PC-3 (cell line): Measurements from ENCODE around the gene MACO1.

Experiments used
- CTCF ChIP-seq: fragments of 300-600 bp; sonication (generic); conservative IDR thresholded peaks from 2 replicates; pipeline ENCODE4 v1.5.1; 2017; ENCODE audit warnings: antibody characterized with exemption, low read depth, mild to moderate bottlenecking, low read length
- EZH2 ChIP-seq: fragments of 300-600 bp; sonication (generic); IDR thresholded peaks from one replicate; pipeline ENCODE4 v1.6.1; 2017; ENCODE audit warnings: antibody characterized with exemption, mild to moderate bottlenecking, low read length; ENCODE audit not compliant: unreplicated experiment
- EZH2phosphoT487 ChIP-seq: fragments of 300-600 bp; sonication (generic); IDR thresholded peaks from 2 replicates; pipeline ENCODE4 v1.6.1; 2018; ENCODE audit warnings: mild to moderate bottlenecking, antibody characterized with exemption, low read length, borderline replicate concordance

GRCh38 chr1:25532970-25533369 lies 102.3 kb downstream of the MACO1 start:
- TF ChIP-seq CTCF (no peak), EZH2 (no peak), EZH2phosphoT487 (no peak)
